ENCODE results near the gene CORO1A.
"Not testable (repeated sequence)": the region's sequence is repeated elsewhere in the genome, so short reads cannot be mapped to it uniquely, and the experiment has no call there.

The CORO1A gene

DNA sequence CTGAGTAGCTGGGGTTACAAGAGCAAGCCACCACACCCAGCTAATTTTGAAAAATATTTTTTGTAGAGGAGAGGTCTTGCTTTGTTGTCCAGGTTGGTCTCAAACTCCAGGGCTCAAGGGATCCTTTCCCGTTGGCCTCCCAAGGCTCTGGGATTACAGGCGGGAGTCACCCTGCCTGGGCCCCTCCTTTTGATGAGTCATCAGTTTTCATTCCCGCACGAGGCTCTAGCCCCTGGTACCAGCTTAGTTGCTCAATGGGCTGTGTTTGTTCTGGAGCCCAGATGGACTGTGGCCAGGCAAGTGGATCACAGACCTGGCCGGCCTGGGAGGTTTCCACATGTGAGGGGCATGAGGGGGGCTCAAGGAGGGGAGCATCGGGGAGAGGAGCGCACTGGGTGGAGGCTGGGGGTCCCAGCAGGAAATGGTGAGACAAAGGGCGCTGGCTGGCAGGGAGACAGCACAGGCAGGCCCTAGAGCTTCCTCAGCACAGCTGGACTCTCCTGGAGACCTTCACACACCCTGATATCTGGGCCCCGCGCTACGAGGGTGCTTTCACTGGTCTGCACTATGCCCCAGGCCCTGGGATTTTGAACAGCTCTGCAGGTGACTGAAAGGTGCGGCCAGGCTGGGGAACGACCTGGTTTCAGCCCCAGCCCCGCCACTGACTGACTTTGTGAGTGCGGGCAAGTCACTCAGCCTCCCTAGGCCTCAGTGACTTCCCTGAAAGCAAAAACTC, 16.4 kb downstream of the CORO1A start:
- not testable (repeated sequence) for DNase-seq (ENCODE audit: low read depth in 3 of 3)

- DNase-seq (ENCODE audit: low read depth in 3 of 3), result not testable (repeated sequence)
Observed at GRCh38 chr16:30205541-30206236, 22.3 kb downstream of the CORO1A start.

GRCh38 chr16:30206252-30206651, 22.9 kb downstream of the CORO1A start:
- DNase-seq (ENCODE audit: low read depth in 3 of 3), result not testable (repeated sequence)

DNA sequence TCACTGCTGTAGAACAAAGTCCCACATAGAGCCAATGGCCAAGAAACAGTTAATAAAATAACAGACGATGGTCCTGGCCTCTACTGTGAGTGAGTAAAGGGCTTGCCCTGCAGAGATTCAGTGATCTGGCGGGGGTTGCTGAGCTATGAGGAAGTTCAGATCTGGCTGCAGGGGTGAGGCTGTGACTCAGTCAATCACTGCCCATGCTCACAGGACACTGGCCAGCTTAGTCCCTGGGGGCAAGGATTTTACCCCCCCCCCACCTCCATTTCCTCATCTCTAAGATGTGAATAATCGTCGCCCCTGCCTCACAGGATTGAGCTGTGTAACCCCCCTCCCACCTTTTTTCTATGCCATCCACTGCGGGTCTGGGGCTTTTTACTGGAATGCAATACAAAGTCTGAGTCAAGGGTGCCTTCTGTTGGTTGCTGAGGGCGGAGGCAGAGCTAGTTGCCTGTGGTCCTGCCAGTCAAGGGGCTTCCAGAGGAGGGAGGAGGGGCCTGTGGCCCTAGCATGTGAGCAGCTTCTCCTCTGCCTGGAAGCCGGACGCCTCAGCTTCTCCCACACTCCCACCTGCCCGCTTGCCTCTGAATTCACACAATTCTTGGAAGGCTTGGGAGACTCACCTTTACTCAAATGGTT, 23.8 kb downstream of the CORO1A start:
- DNase-seq (ENCODE audit: low read depth in 3 of 3), result not testable (repeated sequence)

- DNase-seq (ENCODE audit: low read depth in 3 of 3), result not testable (repeated sequence)
Observed at GRCh38 chr16:30209032-30209431, 25.6 kb downstream of the CORO1A start.

- not testable (repeated sequence) for DNase-seq (ENCODE audit: low read depth in 3 of 3)
Observed at GRCh38 chr16:30211414-30211813, 28.0 kb downstream of the CORO1A start.

- DNase-seq (ENCODE audit: low read depth in 3 of 3), result not testable (repeated sequence)
Observed at GRCh38 chr16:30217082-30217481, 33.7 kb downstream of the CORO1A start.

Measured in stimulated activated CD4-positive, alpha-beta T cell treated with anti-CD3 and anti-CD28 coated beads, TNF-alpha, amount 100 ng/mL, for 24 hours (primary cell).